HUES6 (cell line): ENCODE measurements around the gene SLC22A6.

Experiments
- H3K27ac ChIP-seq: 2 replicates; pipeline ENCODE4 v1.7.0; 2013; ENCODE audit warnings: low read depth, mild to moderate bottlenecking, low read length, inconsistent platforms
- H3K27me3 ChIP-seq: 2 replicates; pipeline ENCODE4 v1.6.1; 2013; ENCODE audit warnings: low read length; ENCODE audit not compliant: control insufficient read depth, insufficient read depth
- H3K36me3 ChIP-seq: 2 replicates; pipeline ENCODE4 v1.6.1; 2013; ENCODE audit warnings: low read length; ENCODE audit not compliant: control insufficient read depth, insufficient read depth
- H3K4me1 ChIP-seq: 2 replicates; pipeline ENCODE4 v1.6.1; 2013; ENCODE audit warnings: low read length; ENCODE audit not compliant: control insufficient read depth, insufficient read depth
- H3K4me3 ChIP-seq: 2 replicates; pipeline ENCODE4 v1.5.1; 2013; ENCODE audit warnings: low read depth, low read length
- H3K9ac ChIP-seq: one replicate; pipeline ENCODE4 v1.6.1; 2013; ENCODE audit warnings: mild to moderate bottlenecking, low read length
- H3K9me3 ChIP-seq: 2 replicates; pipeline ENCODE4 v1.6.1; 2013; ENCODE audit warnings: low read depth, low read length; ENCODE audit not compliant: control insufficient read depth, insufficient read depth

Gene SLC22A6

GRCh38 chr11:62930157-62930556, 54.6 kb downstream of the SLC22A6 start:
- Histone ChIP-seq H3K9me3 (no peaks in the 10 kb centered on the region), H3K4me3 (no peak overlapping the region), H3K27ac (no peak overlapping the region), H3K27me3 (peaks cover 47% of the 10 kb centered on the region), H3K9ac (no peak overlapping the region), H3K36me3 (no peaks in the 10 kb centered on the region), H3K4me1 (peaks cover 31% of the 10 kb centered on the region)

DNA sequence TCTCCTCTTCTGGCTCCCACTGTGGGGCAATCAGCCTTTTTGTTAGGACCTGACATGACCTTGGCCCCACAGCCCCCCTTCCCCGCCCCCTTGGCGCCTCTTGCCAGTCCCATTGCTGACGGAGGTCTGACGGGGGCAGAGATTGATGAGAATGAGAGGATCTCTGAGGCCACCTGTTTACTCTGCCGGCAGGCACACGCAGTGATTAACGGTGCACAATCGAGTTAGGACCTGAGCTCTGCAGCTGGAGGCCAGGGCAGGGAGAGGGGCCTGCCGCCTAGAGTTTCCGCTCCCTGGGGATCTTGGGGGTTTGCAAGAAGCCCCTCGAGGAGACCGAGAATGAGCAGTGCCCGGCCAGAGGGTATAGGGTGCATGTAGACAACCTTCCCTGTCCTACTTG, 56.8 kb downstream of the SLC22A6 start:
- peaks cover 32% of the 10 kb centered on the region for H3K4me1 ChIP-seq

GRCh38 chr11:62926680-62927455, 57.9 kb downstream of the SLC22A6 start:
- Histone ChIP-seq H3K27me3 (peaks cover 74% of the 10 kb centered on the region), H3K36me3 (no peaks in the 10 kb centered on the region), H3K4me3 (peak overlapping the region; percentile 75), H3K27ac (no peak overlapping the region), H3K4me1 (peaks cover 35% of the 10 kb centered on the region), H3K9ac (peak overlapping the region; percentile 7), H3K9me3 (no peaks in the 10 kb centered on the region)

More for the DNA sequence above, 56.8 kb downstream of the SLC22A6 start:
- H3K27ac ChIP-seq: no peak overlapping the region
- no peaks in the 10 kb centered on the region for H3K36me3 ChIP-seq
- no peak overlapping the region for H3K4me3 ChIP-seq
- no peaks in the 10 kb centered on the region for H3K9me3 ChIP-seq
- no peak overlapping the region for H3K9ac ChIP-seq
- H3K27me3 ChIP-seq: peaks cover 63% of the 10 kb centered on the region
